Adrenal gland (tissue), 5 donors: ENCODE measurements around the gene TSSK2.

Experiments used
- CTCF ChIP-seq, 6 experiments: fragments of 450-650 bp in 4 of 6; fragments of 200-600 bp in 2 of 6; sonication (generic) in 1 of 6; IDR thresholded peaks; 1 replicate in 5 of 6; 2 replicates in 1 of 6; pipeline versions ENCODE4 v1.5.1 to v1.8.0; 2016 to 2021; ENCODE audit warnings: antibody characterized with exemption in 6 of 6, mild to moderate bottlenecking in 2 of 6, moderate library complexity in 1 of 6
- POLR2A ChIP-seq, 2 donors: fragments of 450-650 bp; IDR thresholded peaks; one replicate each; pipeline ENCODE4 v1.6.1; 2017; ENCODE audit warnings: antibody characterized with exemption in 2 of 2, mild to moderate bottlenecking in 2 of 2, moderate library complexity in 1 of 2
- donor health status: DM: no; HTN: no; CAD: no.

GRCh38 chr22:19169002-19169946 lies 38.2 kb downstream of the TSSK2 start:
- TF ChIP-seq POLR2A (IDR thresholded peaks at IDR 0.05) = no peak
- TF ChIP-seq CTCF (IDR thresholded peaks at IDR 0.05) = no peak
